HG03432 (cell line): ENCODE results near the gene HECTD1.
A peak's percentile ranks its signal among the peaks of the same experiment; 100 is the strongest.
"Not testable (repeated sequence)": the region's sequence is repeated elsewhere in the genome, so short reads cannot be mapped to it uniquely, and the experiment has no call there.

Experiments
- ATAC-seq: cut with Tn5 transposase; IDR thresholded peaks from one replicate; pipeline ENCODE4 v1.9.1; 2021; ENCODE audit warnings: mild to moderate bottlenecking, moderate library complexity; ENCODE audit not compliant: unreplicated experiment

HECTD1 gene

DNA sequence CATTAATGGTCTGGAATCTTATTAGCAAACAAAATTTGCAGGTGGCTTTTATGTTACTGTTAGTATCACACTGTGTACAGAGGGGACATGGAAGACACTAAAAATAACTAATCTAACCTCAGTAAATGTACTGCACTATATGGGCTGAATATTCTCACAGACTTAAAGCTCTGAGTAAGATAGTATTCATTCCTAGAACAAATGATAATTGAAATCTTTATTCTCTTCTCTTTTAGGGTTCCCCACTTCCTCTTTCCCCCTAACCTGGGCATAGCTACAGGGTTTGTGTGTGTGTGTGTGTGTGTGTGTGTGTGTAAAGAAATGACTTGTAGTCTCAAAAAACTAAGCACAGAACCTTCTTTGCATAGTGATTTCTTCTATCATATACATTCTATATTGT is 21.4 kb upstream of the HECTD1 start:
- ATAC-seq, result peak; percentile 86

DNA sequence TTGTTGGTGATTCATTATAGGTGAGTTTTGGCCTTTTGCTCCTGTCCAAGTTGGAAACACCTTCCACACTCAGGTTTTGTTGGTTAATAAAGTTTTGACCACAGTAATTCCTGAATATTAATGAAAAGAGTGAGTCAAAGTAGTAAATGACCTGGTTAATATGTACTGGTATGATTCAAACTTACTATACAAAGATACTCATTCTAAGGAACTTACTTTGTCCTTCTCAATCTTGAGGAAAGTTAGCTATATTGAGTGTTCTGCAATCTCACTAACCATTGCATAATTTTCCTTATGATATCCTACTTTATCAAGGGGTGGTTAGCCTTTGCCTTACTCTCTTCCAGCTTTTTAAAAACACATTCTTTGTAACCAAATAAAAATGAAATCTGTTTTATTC is 20.9 kb upstream of the HECTD1 start:
- ATAC-seq, result no peak

DNA sequence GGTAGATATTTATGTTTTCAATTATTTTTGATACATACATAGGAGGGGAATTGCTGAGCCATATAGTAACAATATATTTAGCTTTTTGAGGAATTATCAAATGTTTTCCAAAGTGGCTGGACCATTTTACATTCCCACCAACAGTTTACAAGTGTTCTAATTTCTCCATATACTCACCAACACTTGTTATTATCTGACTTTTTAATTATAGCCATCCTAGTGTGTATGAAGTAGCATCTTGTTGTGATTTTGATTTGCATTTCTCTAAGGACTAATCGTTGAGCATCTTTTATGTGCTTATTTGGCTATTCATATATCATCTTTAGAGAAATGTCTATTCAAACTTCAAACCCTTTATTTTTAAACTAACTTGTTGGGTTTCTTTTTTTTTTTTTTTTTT is 17.2 kb upstream of the HECTD1 start:
- no peak for ATAC-seq

DNA sequence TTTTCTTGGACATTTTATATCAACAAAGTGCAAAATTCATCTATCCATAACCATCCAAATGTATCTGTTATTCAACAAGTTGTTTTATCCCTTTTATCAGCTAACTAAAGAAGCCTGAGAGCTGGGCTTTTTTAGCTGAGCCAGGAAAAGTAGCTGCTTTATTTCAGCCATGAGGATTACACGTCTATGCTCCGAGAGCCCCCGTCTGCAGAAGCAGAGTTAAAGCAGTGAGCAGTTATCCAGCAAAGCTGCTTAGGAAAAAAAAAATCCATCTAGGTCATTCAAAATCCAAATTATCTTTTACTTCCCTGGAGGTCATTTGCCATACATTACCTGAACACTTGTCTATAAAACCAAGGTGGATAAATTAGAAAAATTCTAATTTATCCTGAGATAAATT is 15.7 kb upstream of the HECTD1 start:
- ATAC-seq, result no peak

DNA sequence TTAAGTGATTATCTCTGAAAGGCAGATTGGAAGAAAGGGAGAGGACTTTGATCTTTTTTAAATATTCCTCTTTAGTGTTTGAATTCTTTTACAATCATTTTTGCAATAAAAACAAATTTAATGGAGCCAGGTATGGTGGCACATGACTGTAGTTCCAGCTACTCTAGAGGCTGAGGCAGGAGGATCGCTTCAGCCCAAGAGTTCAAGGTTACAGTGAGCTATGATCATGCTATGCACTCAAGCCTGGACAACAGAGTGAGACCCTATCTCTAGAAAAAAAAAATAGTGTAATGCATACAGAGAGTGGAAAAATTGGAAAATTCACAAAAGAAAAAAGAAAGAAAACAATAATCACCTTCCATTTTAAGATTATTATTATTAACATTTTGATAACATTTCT is 15.2 kb upstream of the HECTD1 start:
- no peak for ATAC-seq

- ATAC-seq, result no peak
Observed at GRCh38 chr14:31221266-31221665, 13.7 kb upstream of the HECTD1 start.

- no peak for ATAC-seq
Observed at GRCh38 chr14:31219169-31219568, 11.6 kb upstream of the HECTD1 start.

DNA sequence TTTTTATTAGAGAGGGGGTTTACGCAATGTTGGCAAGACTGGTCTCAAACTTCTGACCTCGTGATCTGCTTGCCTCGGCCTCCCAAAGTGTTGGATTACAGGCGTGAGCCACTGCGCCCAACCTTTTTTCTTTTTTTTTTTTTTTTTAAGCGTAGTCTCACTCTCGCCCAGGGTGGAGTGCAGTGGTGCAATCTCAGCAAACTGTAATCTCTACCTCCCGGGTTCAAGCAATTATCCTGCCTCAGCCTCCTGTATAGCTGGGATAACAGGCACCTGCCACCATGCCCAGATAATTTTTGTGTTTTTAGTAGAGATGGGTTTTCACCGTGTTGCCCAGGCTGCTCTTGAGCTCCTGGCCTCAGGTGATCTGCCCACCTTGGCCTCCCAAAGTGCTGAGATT is 8.8 kb upstream of the HECTD1 start:
- no peak for ATAC-seq

DNA sequence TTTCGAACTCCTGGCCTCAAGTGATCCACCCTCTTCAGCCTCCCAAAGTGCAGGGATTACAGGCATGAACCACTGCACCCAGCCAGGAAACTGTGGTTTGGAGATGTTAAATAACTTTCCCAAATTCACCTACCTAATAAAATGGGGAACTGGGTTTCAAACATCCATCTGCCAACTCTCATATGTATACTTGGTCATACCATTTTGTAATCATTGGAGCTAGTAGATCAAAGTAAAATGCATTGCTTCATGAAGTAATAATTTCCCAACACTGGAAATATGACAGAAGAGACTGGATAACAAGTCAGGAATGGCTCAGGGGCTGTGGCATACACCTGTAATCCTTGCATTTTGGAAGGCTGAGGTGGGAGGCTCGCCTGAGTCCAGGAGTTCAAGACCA is 5.3 kb upstream of the HECTD1 start:
- ATAC-seq, result no peak

- no peak for ATAC-seq
Observed at GRCh38 chr14:31209605-31210004, 2.0 kb upstream of the HECTD1 start.

GRCh38 chr14:31208546-31209424 is 1.2 kb upstream of the HECTD1 start:
- no peak for ATAC-seq

DNA sequence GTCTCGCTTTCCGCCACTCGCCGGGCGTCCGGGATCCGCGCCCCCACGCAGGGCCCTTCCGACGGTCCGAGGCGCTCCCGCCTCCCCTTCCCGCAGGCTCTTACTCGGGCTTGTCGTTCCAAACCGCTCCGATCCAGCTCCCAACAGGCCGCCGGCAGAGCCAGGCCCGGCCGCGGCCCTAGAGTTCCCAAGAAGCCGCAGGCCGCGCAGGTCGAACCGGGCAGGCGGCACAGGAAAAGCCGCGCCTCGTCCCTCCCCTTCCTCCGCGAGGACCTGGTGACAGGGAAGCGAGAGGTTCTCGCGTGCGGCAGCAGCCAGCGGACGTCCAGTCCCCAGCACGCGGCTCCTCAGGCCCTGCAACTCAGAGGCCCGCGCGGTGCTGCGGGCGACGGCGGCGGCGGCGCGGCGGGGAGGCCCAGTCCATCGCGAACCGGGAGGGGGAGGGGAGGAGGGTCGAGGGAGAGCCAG is 272 bp downstream of the HECTD1 start:
- peak; percentile 35 for ATAC-seq

- ATAC-seq, result peak; percentile 17
Observed at GRCh38 chr14:31206536-31207286, 882 bp downstream of the HECTD1 start.

DNA sequence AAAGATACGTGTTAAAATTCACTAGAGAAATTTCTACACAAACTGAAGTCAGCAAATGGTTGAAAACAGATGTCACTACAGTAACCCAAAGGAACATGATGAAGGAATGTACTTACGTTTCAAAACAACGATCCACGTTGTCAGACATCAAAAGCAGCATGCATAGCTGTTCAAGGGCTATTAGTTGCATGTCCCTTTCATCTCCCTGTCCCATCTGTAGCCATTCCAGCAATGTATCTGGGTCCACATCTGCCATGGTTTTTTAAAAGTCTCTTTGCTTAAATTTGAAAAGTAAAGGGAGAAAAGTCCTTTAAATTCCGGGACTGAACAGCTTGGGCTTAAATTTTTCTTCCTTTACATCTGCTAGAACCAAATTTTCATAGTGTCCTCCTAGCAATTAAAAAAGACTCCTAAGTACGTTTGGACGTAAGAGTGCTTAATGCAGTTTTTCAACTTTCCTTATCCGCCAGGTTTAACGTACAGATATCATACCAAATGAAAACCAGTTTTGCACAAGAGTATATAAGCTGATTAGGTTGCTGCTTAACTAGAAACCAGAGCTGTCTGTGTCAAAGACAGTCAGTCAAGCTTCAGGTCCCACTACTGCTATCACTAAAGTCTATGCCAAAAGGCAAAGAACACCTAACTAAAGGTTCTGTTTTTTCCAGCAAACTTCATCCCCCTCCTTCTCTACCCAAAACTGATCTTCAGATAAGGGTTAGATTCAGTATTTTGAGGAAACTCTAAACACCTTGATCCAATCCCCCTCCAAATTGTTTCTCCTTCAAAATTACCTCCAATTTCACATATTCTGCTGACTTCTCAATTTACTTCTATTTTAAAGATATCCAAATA is 1.7 kb downstream of the HECTD1 start:
- no peak for ATAC-seq

GRCh38 chr14:31204593-31205534 is 2.7 kb downstream of the HECTD1 start:
- ATAC-seq, result no peak

DNA sequence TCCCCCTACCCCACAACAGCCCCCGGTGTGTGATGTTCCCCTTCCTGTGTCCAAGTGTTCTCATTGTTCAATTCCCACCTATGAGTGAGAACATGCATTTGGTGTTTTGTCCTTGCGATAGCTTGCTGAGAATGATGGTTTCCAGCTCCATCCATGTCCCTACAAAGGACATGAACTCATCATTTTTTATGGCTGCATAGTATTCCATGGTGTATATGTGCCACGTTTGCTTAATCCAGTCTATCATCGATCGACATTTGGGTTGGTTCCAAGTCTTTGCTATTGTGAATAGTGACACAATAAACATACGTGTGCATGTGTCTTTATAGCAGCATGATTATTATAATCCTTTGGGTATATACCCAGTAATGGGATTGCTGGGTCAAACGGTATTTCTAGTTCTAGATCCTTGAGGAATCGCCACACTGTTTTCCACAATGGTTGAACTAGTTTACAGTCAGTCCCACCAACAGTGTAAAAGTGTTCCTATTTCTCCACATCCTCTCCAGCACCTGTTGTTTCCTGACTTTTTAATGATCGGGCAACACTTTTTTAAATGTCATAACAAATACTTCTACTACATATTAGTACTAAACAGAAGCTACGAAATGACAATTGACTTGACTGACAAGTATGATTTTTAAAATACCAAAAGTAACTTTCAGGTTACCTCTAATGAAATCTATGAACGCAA is 3.5 kb downstream of the HECTD1 start:
- not testable (repeated sequence) for ATAC-seq

- ATAC-seq, result no peak
Observed at GRCh38 chr14:31203414-31203742, 4.2 kb downstream of the HECTD1 start.

DNA sequence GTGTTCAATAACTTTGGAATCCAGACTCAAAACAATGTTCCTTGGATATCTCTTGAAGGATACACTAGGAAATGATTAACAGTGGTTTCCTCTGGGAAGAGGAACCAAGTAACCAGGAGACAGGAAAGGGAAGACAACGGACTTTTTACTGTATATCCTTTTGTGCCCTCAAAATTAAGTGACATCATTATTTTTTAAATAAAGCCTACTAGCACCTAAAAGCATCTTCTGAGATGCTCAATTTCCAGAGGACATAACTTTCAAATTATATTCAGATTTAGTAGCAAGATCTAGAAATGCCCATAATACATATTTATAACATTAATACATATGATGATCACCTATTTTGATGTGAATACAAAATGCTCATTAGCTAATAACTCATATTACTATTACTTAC is 6.5 kb downstream of the HECTD1 start:
- ATAC-seq, result no peak

DNA sequence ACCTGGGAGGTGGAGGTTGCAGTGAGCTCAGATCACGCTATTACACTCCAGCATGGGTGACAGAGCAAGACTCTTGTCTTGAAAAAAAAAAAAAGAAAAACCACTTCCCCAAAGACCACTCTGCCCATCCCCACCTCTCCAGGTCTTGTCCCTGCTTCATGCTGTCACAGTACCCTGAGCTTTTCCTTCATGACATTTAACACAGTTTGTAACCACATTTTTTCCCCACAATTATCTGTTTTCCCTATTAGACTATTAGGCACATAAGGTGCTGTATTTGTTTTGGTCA is 6.9 kb downstream of the HECTD1 start:
- ATAC-seq, result no peak

- no peak for ATAC-seq
Observed at GRCh38 chr14:31197671-31198070, 9.9 kb downstream of the HECTD1 start.
